Cerebellar cortex (tissue), 1 donor: ENCODE results near the gene PRLR.
A peak's percentile ranks its signal among the peaks of the same experiment; 100 is the strongest.
"Not testable (repeated sequence)": the region's sequence is repeated elsewhere in the genome, so short reads cannot be mapped to it uniquely, and the experiment has no call there.

Experiments
- DNase-seq: peaks from one replicate; pipeline ENCODE4 v3.0.0-alpha.2; 2015; ENCODE audit warnings: low spot score

The PRLR gene

DNA sequence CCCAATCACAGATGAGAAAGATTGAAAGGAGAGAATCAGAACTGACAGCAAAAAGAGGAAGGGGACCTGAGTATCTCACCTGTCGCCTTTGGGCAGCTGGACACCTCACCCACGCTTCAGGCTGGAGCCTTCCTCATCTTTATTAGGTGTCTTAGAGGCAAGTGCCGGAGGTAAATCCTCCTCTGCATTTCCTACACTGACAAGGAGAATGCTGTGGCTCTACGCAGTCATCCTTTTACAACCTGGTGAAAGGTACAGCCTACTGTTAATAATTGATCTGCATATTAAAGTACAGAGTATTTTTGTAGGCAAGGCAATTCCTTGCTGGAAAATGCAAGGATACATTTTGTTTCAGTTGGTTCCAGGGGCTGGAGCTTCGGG, 34.8 kb downstream of the PRLR start:
- no peak for DNase-seq

GRCh38 chr5:35194635-35195471, 35.4 kb downstream of the PRLR start:
- DNase-seq = no peak

- DNase-seq = no peak
These were observed 37.8 kb downstream of the PRLR start for GRCh38 chr5:35192506-35192905.

- DNase-seq = not testable (repeated sequence)
These were observed 40.5 kb downstream of the PRLR start for GRCh38 chr5:35189801-35190200.

GRCh38 chr5:35188031-35188457, 42.2 kb downstream of the PRLR start:
- no peak for DNase-seq

DNA sequence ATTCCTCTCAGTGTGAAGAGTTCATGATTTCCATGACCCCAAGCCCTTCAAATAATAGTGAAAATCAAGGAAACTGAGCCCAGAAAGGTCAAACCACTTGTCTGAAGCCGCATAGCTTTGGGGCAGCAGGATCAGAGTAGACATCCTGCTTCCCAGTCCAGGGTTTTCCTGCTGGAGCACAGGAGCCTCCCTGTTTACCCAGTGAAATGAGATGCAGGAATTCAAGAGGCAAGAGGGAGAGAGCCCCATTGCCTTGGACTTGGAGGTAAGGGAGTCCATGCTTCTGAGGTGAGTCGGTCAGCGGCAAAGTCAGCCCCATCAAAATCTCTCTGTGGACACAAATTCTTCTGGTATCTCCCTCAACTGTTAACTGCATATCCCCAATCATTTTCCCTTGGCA, 42.7 kb downstream of the PRLR start:
- DNase-seq = not testable (repeated sequence)

DNA sequence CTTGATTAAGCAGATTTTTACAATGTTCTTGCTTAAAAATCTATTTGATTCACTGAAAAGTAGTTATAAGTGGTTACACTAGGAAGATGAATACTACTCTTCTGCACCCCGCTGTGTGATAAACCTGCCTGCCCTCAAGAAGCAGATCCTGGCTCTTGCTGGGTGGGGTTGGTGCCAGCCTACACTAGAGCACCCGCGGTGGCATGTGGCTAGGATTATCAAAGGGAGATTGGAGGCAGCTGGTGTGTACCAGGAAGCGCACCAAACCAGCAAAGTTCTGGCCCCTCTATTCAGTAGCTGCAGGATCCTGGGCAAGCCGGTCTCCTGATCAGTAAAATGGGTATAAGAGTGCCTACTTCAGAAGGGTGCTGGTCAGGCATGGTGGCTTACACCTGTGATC, 43.5 kb downstream of the PRLR start:
- no peak for DNase-seq

GRCh38 chr5:35185518-35185917, 44.8 kb downstream of the PRLR start:
- no peak for DNase-seq

GRCh38 chr5:35183556-35183955, 46.7 kb downstream of the PRLR start:
- no peak for DNase-seq

DNA sequence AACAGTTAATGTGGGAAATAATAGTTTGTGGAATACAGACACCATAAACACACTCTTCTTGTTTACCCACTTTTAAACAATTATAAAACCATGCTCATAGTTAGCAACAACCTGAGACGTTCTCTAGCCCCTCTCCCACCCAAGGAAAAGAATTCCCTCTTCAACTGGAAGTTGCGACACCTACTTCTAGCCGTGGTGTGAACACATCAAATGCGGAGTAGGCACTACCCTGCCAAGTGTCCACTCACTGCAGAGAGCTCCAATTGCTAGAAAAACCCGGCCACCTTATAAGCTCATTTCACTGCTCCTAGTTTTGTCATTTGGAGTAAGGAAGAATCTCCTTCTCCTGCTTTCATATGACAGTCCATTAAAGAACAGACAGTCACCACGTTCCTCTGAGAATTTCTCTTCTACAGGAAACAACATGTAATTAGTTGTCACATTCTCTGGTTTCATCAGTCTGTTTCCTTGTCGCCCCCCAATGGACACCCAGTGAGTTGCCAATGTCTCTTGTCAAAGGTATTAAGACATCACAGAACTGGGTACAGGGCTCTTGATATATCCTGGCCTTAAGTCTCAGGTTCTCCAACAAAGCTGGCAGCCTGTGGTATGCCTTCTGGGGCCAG, 47.3 kb downstream of the PRLR start:
- DNase-seq = peak; percentile 31

DNA sequence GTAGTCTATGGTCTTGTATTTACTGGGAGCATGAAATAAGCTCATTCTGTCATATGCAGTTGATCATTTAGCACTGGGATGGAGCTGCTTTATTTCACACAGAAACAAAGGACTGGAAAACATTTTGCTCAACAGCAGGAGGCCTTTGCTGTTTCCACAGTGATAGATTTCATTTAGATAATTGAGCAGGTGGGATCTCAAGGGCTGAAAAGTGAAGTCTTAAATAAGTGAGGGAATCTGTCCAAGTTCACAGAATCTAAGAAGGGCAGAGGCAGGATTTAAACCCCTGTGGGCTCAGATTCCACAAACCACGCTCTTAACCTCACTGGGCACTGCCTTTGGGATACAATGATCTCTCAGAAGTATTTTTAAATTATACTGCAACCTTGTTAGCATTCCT, 47.8 kb downstream of the PRLR start:
- no peak for DNase-seq

DNA sequence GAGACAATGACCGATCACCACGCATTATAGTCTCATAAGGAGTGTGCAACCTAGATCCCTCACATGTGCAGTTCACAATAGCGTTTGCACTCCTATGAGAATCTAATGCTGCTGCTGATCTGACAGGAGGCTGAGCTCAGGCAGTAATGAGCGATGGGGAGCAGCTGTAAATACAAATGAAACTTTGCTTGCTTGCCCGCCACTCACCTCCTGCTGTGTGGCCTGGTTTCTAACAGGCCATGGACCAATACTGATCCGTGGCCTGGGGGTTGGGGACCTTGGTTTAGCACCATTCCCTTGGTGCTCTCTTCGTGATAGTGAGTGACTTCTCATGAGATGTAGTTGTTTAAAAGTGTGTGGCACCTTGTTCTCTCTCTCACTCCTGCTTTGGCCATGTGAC, 50.2 kb downstream of the PRLR start:
- no peak for DNase-seq

DNA sequence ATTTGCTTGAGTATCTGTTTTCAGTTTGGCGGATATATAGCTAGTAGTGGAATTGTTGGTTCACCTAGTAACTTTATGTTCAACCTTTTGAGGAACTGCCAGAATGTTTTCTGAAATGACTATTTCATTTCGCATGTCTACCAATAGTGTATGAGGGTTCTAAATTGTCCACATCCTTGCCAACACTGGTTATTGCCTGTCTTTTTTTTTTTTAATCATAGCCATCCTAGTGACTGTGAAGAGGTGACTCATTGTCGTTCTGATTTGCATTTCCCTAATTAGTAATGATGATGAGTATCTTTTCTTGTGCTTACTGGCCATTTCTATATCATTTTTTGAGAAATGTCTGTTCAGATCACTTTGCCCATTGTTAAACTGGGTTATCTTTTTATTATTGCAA, 52.5 kb downstream of the PRLR start:
- DNase-seq = no peak

- no peak for DNase-seq
These were observed 57.8 kb downstream of the PRLR start for GRCh38 chr5:35172533-35172932.

- no peak for DNase-seq
These were observed 58.3 kb downstream of the PRLR start for GRCh38 chr5:35171991-35172390.

- DNase-seq = no peak
These were observed 59.2 kb downstream of the PRLR start for GRCh38 chr5:35171078-35171477.

GRCh38 chr5:35166043-35166442, 64.2 kb downstream of the PRLR start:
- no peak for DNase-seq

- no peak for DNase-seq
These were observed 65.3 kb downstream of the PRLR start for GRCh38 chr5:35164860-35165542.

- DNase-seq = no peak
These were observed 66.6 kb downstream of the PRLR start for GRCh38 chr5:35163710-35164033.

DNA sequence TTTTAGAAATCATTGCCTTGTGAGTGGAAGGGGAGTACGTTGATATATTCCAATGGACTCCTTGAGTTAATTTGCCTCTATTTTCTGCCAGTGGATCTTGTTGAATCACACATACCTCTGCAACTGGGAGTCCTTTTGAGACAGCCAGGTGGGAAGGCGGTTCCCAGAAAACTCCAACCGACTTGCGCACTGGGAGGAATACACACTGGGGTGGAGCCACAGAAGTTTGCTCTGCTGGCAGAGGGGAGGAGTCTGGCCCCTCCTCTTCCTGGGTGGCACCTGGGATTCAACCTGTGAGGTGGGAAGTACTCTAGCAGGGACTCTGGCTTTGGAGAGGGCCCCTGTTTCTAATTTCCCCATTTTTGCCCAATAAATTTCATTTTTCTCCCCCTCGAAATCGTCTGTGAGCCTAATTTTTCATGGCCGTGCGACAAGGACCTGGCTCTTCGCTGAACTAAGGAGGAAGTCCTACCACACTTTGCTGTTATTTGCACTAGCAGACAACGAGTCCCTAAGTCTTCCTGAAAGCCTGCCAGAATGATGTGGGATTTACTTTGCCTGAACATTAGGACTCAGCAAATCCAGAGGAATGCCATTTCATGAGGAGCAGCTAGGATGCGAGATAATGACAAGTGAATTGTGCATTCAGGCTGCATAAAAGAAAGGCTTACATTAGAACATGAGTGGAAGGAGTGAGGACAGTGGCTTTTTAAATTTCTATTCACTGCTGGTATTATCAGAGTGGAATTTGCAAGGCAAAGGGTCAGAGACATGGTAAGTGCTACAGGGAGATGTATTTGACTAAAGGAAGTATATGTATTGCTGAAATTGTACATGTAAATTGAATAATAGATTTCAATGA, 67.2 kb downstream of the PRLR start:
- no peak for DNase-seq

DNA sequence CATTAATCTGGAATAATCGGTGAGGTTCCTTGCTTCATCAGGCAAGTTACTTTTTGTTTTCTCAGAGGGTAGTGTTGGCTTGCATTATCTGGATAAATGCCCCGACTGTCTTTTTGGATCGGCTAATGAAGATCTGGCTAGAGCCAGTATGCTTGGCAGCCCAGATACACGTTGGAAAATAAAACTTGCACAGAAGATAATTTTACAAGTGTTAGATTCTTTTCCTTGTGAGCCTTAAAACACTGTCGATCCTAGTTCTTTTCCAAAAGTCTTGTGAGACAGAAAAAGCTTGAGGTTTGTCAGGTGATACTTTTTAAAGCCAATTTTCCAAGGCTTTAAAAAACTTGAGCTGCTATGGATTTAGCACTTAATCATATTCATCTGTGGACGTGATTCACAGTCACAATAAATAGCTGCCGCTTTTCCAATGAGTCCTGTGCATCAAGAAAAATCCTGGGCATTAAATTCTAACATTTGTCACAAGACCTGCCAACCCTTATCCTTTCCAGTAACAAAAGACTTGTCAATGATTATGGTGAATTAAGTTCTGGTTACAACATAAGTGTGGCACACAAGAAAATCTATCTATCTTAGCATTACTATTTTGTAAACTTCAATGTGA, 68.5 kb downstream of the PRLR start:
- no peak for DNase-seq
